WERI-Rb-1 (cell line): ENCODE measurements around the gene RIMS4.

Experiments
- DNase-seq: peaks from one replicate; pipeline ENCODE4 v3.0.0-alpha.2; 2020
- H3K27ac ChIP-seq: fragments of 250-450 bp; sonication (Bioruptor Pico); 2 replicates; pipeline ENCODE4 v1.5.1; 2020; ENCODE audit warnings: mild to moderate bottlenecking, moderate library complexity
- H3K27me3 ChIP-seq: fragments of 250-450 bp; sonication (Bioruptor Pico); 2 replicates; pipeline ENCODE4 v1.5.1; 2021; ENCODE audit warnings: mild to moderate bottlenecking, low read depth, moderate library complexity; ENCODE audit not compliant: insufficient read depth, severe bottlenecking
- H3K36me3 ChIP-seq: fragments of 250-450 bp; sonication (Bioruptor Pico); 2 replicates; pipeline ENCODE4 v1.5.1; 2020; ENCODE audit warnings: mild to moderate bottlenecking, moderate library complexity
- H3K4me3 ChIP-seq: 2 replicates; pipeline ENCODE4 v1.5.1; 2011; ENCODE audit warnings: low read depth, mild to moderate bottlenecking, control low read depth, low read length
- H3K9me3 ChIP-seq: fragments of 250-450 bp; sonication (Bioruptor Pico); 2 replicates; pipeline ENCODE4 v1.5.1; 2021; ENCODE audit warnings: mild to moderate bottlenecking, moderate library complexity; ENCODE audit not compliant: severe bottlenecking
- TF ChIP-seq, protein P1 (sequence below): IDR thresholded peaks from 2 replicates; pipeline ENCODE4 v1.5.1; 2011; ENCODE audit warnings: low read depth, mild to moderate bottlenecking, control low read depth, inconsistent platforms, low read length

The RIMS4 gene

GRCh38 chr20:44835661-44836221 lies 25.4 kb upstream of the RIMS4 start:
- H3K27ac ChIP-seq: no peak overlapping the region
- TF ChIP-seq, protein P1, sequence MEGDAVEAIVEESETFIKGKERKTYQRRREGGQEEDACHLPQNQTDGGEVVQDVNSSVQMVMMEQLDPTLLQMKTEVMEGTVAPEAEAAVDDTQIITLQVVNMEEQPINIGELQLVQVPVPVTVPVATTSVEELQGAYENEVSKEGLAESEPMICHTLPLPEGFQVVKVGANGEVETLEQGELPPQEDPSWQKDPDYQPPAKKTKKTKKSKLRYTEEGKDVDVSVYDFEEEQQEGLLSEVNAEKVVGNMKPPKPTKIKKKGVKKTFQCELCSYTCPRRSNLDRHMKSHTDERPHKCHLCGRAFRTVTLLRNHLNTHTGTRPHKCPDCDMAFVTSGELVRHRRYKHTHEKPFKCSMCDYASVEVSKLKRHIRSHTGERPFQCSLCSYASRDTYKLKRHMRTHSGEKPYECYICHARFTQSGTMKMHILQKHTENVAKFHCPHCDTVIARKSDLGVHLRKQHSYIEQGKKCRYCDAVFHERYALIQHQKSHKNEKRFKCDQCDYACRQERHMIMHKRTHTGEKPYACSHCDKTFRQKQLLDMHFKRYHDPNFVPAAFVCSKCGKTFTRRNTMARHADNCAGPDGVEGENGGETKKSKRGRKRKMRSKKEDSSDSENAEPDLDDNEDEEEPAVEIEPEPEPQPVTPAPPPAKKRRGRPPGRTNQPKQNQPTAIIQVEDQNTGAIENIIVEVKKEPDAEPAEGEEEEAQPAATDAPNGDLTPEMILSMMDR: no peak
- H3K4me3 ChIP-seq: no peak overlapping the region
- no peak for DNase-seq
- H3K36me3 ChIP-seq: no peaks in the 10 kb centered on the region
- H3K9me3 ChIP-seq: peaks cover 2% of the 10 kb centered on the region
- no peaks in the 10 kb centered on the region for H3K27me3 ChIP-seq

- TF ChIP-seq, protein P1: no peak
- Histone ChIP-seq H3K27ac (no peak overlapping the region), H3K36me3 (no peaks in the 10 kb centered on the region), H3K9me3 (peaks cover 4% of the 10 kb centered on the region), H3K27me3 (no peaks in the 10 kb centered on the region), H3K4me3 (no peak overlapping the region)
- no peak for DNase-seq
Observed at GRCh38 chr20:44835116-44835515, 24.8 kb upstream of the RIMS4 start.

GRCh38 chr20:44834693-44835092 lies 24.3 kb upstream of the RIMS4 start:
- no peak overlapping the region for H3K4me3 ChIP-seq
- no peak overlapping the region for H3K27ac ChIP-seq
- peaks cover 4% of the 10 kb centered on the region for H3K9me3 ChIP-seq
- H3K36me3 ChIP-seq: no peaks in the 10 kb centered on the region
- TF ChIP-seq, protein P1: no peak
- no peak for DNase-seq
- no peaks in the 10 kb centered on the region for H3K27me3 ChIP-seq

DNA sequence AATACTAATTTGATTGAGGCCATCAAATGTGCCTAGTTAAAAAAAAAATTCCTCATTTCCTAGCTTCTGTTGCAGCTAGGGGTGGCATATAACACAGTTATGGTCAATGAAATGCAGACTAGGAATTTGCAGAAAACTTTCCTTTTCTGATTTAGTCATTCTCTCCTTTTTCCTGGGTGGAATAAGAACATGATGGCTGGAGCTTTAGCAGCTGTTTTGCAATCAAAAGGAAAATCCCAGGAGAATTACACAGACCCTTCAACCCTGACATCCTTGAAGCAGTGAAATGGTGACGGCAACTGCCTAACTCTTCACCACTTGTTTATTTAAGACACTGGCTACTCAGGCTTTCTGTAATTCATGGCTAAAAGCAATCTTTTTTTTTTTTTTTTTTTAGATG lies 23.1 kb upstream of the RIMS4 start:
- Histone ChIP-seq H3K9me3 (peaks cover 4% of the 10 kb centered on the region), H3K4me3 (no peak overlapping the region), H3K36me3 (no peaks in the 10 kb centered on the region), H3K27ac (no peak overlapping the region), H3K27me3 (no peaks in the 10 kb centered on the region)
- no peak for DNase-seq
- TF ChIP-seq, protein P1: no peak

DNA sequence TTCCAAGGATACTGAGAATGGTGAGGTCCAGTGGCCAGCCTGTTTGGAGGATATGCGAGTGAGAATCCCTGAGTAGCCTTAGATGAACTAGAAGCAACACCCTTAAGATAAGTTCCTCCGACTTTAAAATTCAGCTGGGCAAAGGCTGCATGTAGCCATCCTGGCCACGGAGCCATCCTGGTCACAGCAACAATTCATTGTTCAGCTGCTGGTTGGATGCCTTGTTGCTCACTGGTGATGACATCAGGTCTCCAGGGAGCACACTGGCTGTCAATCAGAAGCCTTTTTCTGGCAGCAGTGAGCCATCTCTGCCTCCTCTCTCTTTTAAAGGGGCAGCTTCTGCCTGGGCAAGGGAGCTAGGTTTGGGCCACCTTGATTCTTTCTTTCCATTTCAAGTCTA lies 22.4 kb upstream of the RIMS4 start:
- Histone ChIP-seq H3K4me3 (no peak overlapping the region), H3K36me3 (no peaks in the 10 kb centered on the region), H3K27ac (no peak overlapping the region), H3K9me3 (peaks cover 4% of the 10 kb centered on the region), H3K27me3 (no peaks in the 10 kb centered on the region)
- DNase-seq: no peak
- TF ChIP-seq, protein P1: no peak

DNA sequence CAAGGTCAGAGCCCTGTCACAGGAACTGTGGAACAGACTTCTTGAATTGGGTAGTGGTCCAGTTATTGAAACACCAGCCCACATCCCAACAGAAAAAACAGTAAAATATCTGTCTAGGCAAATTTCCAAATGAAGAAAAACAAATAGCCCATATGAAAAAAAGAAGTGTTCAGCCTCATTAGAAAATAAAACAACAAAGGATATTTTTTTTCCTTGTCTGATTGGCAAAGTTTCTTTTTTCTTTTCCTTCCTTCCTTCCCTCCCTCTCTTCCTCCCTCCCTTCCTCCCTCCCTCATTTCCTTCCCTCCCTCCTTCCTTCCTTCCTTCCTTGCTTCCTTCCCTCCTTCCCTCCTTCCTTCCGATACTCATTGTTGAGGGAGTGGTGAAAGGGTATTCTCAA lies 20.6 kb upstream of the RIMS4 start:
- DNase-seq: no peak
- H3K9me3 ChIP-seq: peaks cover 4% of the 10 kb centered on the region
- no peak overlapping the region for H3K4me3 ChIP-seq
- H3K27ac ChIP-seq: no peak overlapping the region
- no peaks in the 10 kb centered on the region for H3K36me3 ChIP-seq
- TF ChIP-seq, protein P1: no peak
- no peaks in the 10 kb centered on the region for H3K27me3 ChIP-seq
